K562 (cell line): ENCODE results near the gene ETV2. TPM values are rescaled to one million over a fixed set of nuclear protein-coding genes. Genes with fewer than 3 reads are reported as not detected.

ENCODE experiments used
- BCOR ChIP-seq: fragments of 450-650 bp; IDR thresholded peaks from 2 replicates; pipeline ENCODE4 v1.6.1; 2016
- CBX5 ChIP-seq: IDR thresholded peaks from 2 replicates; pipeline ENCODE4 v1.6.1; 2014; ENCODE audit warnings: low read depth, borderline replicate concordance
- ELF4 ChIP-seq: fragments of 450-650 bp; formaldehyde crosslinking; IDR thresholded peaks from 2 replicates; pipeline ENCODE4 v1.4.0; 2022; ENCODE audit warnings: missing genetic modification characterization
- MTA3 ChIP-seq: fragments of 450-650 bp; formaldehyde crosslinking; IDR thresholded peaks from 2 replicates; pipeline ENCODE4 v1.6.1; 2017; ENCODE audit warnings: mild to moderate bottlenecking, borderline replicate concordance
- NRF1 ChIP-seq, 2 experiments: fragments of 450-650 bp; IDR thresholded peaks in 1 of 2; conservative IDR thresholded peaks in 1 of 2; 2 replicates each; pipeline ENCODE4 v1.6.1; 2014; ENCODE audit warnings: mild to moderate bottlenecking in 2 of 2
- POLR2AphosphoS5 ChIP-seq: IDR thresholded peaks from 2 replicates; pipeline ENCODE4 v1.6.1; 2011; ENCODE audit warnings: mild to moderate bottlenecking, low read depth, low read length, moderate library complexity; ENCODE audit not compliant: control insufficient read depth, insufficient read depth
- TBP ChIP-seq: optimal IDR thresholded peaks from 2 replicates; pipeline ENCODE3; 2011; ENCODE audit warnings: low read depth, low read length, improper control_type of control experiment
- TCF3 ChIP-seq: sonication (generic); formaldehyde crosslinking; IDR thresholded peaks from 2 replicates; pipeline ENCODE4 v1.4.0; 2020; ENCODE audit warnings: mild to moderate bottlenecking, missing genetic modification reagents
- TCFL5 ChIP-seq: fragments of 250-450 bp; sonication (Bioruptor Pico); conservative IDR thresholded peaks from 2 replicates; pipeline ENCODE4 v1.6.1; 2021; ENCODE audit warnings: mild to moderate bottlenecking, moderate library complexity, matching md5 sums
- ZBTB8A ChIP-seq: fragments of 450-650 bp; IDR thresholded peaks from 2 replicates; pipeline ENCODE4 v1.6.1; 2018; ENCODE audit warnings: mild to moderate bottlenecking, moderate library complexity; ENCODE audit not compliant: partially characterized antibody
- ZNF165 ChIP-seq: fragments of 250-450 bp; sonication (Bioruptor Pico); IDR thresholded peaks from 2 replicates; pipeline ENCODE4 v1.4.0; 2020; ENCODE audit warnings: borderline replicate concordance
- ZNF324 ChIP-seq: fragments of 250-450 bp; sonication (Bioruptor Pico); IDR thresholded peaks from 2 replicates; pipeline ENCODE4 v1.4.0; 2020; ENCODE audit warnings: mild to moderate bottlenecking
- polyA plus RNA-seq, 8 experiments: library from polyadenylated mRNA; depleted of rRNA in 4 of 8; stranded (reverse) in 5 of 8; unstranded in 3 of 8; fragments of >200 nt; fragmentation: Nextera tagmentation in 2 of 8; fragmentation: Illumina TruSeq in 1 of 8; extraction: Ambion mirVana in 2 of 8; extraction: Trizol in 1 of 8; gene quantifications; 2 replicates each; pipeline versions ENCODE4 v1.2.1 to v1.2.3, GENCODE V29; 2011 to 2014; ENCODE audit warnings: inconsistent platforms in 1 of 8, missing spikeins in 1 of 8
- total RNA-seq, 7 experiments: library from RNA; depleted of rRNA in 6 of 7; stranded (reverse); fragments of >200 nt in 6 of 7; fragmentation: Illumina TruSeq in 2 of 7; extraction: Trizol in 2 of 7; gene quantifications; 2 replicates each; pipeline versions ENCODE4 v1.2.1 to v1.2.3, GENCODE V29; 2011 to 2021; ENCODE audit warnings: low replicate concordance in 1 of 7
- TF ChIP-seq, protein P1 (sequence below): sonication (generic); formaldehyde crosslinking; IDR thresholded peaks from 2 replicates; pipeline ENCODE4 v1.8.0; 2022; ENCODE audit warnings: missing genetic modification reagents, mild to moderate bottlenecking, moderate library complexity, borderline replicate concordance
- TF ChIP-seq, protein P2 (sequence below): IDR thresholded peaks from 2 replicates; pipeline ENCODE4 v1.6.1; 2016; ENCODE audit warnings: missing genetic modification characterization, missing compliant biosample characterization
- TF ChIP-seq, protein P3 (sequence below): fragments of 450-650 bp; formaldehyde crosslinking; IDR thresholded peaks from 2 replicates; pipeline ENCODE4 v1.4.0; 2022; ENCODE audit warnings: missing genetic modification characterization
- TF ChIP-seq, protein P4 (sequence below): fragments of 450-650 bp; IDR thresholded peaks from 2 replicates; pipeline ENCODE4 v1.6.1; 2016

ETV2 gene
- total and polyA plus RNA-seq, 9 of the 15 experiments (the other 6 are each of a cell fraction or from before 2014, with no cell fraction given), result 0.11 to 3.7 (median 0.55) TPM

GRCh38 chr19:35648017-35648961, 6.7 kb downstream of the ETV2 start, which contains the start of gene COX6B1 (continued):
- TF ChIP-seq, protein P1, sequence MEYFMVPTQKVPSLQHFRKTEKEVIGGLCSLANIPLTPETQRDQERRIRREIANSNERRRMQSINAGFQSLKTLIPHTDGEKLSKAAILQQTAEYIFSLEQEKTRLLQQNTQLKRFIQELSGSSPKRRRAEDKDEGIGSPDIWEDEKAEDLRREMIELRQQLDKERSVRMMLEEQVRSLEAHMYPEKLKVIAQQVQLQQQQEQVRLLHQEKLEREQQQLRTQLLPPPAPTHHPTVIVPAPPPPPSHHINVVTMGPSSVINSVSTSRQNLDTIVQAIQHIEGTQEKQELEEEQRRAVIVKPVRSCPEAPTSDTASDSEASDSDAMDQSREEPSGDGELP (CRISPR knock-in tag), result peak; percentile 27; the same call in 1 of the 2 replicates
- TF ChIP-seq ZNF324 (CRISPR knock-in tag), result no peak
- TF ChIP-seq TBP, result peak; percentile 89
- TF ChIP-seq ZBTB8A, result no peak
- TF ChIP-seq, protein P2, sequence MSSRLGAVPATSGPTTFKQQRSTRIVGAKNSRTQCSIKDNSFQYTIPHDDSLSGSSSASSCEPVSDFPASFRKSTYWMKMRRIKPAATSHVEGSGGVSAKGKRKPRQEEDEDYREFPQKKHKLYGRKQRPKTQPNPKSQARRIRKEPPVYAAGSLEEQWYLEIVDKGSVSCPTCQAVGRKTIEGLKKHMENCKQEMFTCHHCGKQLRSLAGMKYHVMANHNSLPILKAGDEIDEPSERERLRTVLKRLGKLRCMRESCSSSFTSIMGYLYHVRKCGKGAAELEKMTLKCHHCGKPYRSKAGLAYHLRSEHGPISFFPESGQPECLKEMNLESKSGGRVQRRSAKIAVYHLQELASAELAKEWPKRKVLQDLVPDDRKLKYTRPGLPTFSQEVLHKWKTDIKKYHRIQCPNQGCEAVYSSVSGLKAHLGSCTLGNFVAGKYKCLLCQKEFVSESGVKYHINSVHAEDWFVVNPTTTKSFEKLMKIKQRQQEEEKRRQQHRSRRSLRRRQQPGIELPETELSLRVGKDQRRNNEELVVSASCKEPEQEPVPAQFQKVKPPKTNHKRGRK (tag), result no peak
- TF ChIP-seq MTA3, result peak; percentile 79; the same call in 1 of the 2 replicates
- TF ChIP-seq, protein P3, sequence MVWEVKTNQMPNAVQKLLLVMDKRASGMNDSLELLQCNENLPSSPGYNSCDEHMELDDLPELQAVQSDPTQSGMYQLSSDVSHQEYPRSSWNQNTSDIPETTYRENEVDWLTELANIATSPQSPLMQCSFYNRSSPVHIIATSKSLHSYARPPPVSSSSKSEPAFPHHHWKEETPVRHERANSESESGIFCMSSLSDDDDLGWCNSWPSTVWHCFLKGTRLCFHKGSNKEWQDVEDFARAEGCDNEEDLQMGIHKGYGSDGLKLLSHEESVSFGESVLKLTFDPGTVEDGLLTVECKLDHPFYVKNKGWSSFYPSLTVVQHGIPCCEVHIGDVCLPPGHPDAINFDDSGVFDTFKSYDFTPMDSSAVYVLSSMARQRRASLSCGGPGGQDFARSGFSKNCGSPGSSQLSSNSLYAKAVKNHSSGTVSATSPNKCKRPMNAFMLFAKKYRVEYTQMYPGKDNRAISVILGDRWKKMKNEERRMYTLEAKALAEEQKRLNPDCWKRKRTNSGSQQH (CRISPR knock-in tag), result peak; percentile 35; the same call in 1 of the 2 replicates
- peak; percentile 66; the same call in 1 of the 2 replicates for TF ChIP-seq ELF4 (CRISPR knock-in tag)
- TF ChIP-seq TCF3 (CRISPR knock-in tag), result no peak
- TF ChIP-seq, protein P4, sequence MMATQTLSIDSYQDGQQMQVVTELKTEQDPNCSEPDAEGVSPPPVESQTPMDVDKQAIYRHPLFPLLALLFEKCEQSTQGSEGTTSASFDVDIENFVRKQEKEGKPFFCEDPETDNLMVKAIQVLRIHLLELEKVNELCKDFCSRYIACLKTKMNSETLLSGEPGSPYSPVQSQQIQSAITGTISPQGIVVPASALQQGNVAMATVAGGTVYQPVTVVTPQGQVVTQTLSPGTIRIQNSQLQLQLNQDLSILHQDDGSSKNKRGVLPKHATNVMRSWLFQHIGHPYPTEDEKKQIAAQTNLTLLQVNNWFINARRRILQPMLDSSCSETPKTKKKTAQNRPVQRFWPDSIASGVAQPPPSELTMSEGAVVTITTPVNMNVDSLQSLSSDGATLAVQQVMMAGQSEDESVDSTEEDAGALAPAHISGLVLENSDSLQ, result peak; percentile 99
- TF ChIP-seq POLR2AphosphoS5, result peak; percentile 94
- peak; percentile 49; the same call in 1 of the 2 replicates for TF ChIP-seq BCOR
- TF ChIP-seq ZNF165 (CRISPR knock-in tag), result no peak
- peak; percentile 90 to 91 for TF ChIP-seq NRF1 (conservative IDR thresholded peaks at IDR 0.05 in 1 of 2, IDR thresholded peaks at IDR 0.05 in 1 of 2)
- no peak for TF ChIP-seq CBX5
- no peak for TF ChIP-seq TCFL5
